HepG2 (cell line): ENCODE results near the gene NTMT1. TPM values are rescaled to one million over a fixed set of nuclear protein-coding genes. Genes with fewer than 3 reads are reported as not detected.

Experiments used
- ATAC-seq: fragments of 200-7000 bp; cut with Tn5 transposase; 3 replicates; pipeline ENCODE4 v1.9.1; 2020; ENCODE audit warnings: mild to moderate bottlenecking, moderate library complexity
- BruUV-seq: library from RNA; stranded (reverse); fragments of 400-500 nt; replicated peaks from 2 replicates; lab custom pipeline; 2021; lab: Mats Ljungman, UMichigan
- CTCF ChIA-PET: fragments of 300-600 bp; formaldehyde crosslinking; extraction: SDS; loops from one replicate; lab custom pipeline; 2021; ENCODE audit warnings: low total read pairs, inconsistent platforms, low intra/inter-chr PET ratio; lab: Yijun Ruan, JAX
- POLR2A ChIA-PET: fragments of 350-600 bp; sonication (Branson Sonifier 250); formaldehyde crosslinking; loops from one replicate; lab custom pipeline; 2020; ENCODE audit warnings: antibody characterized with exemption, inconsistent platforms; lab: Yijun Ruan, JAX
- DNase-seq: peaks from one replicate; pipeline ENCODE4 v3.0.0-alpha.2; 2015; ENCODE audit warnings: low spot score
- FAIRE-seq: peaks from 3 replicates; lab custom pipeline; 2011; peaks lifted over from hg19 to GRCh38; lab: Jason Lieb, UNC
- H2AFZ ChIP-seq: one replicate; pipeline ENCODE4 v1.6.1; 2011; ENCODE audit warnings: low read length, inconsistent platforms
- H3K27ac ChIP-seq: fragments of 300-600 bp; 3 replicates; pipeline ENCODE4 v1.8.0; 2011; ENCODE audit warnings: mixed run types, mild to moderate bottlenecking, mixed read lengths, low read length, inconsistent platforms; ENCODE audit not compliant: insufficient read depth; ENCODE audit errors: extremely low read length
- H3K27me3 ChIP-seq, 2 experiments: fragments of 200-600 bp in 1 of 2; 2 replicates in 1 of 2; 3 replicates in 1 of 2; pipeline versions ENCODE4 v1.6.0 to v1.8.0; 2011; ENCODE audit warnings: low read length in 2 of 2, mild to moderate bottlenecking in 2 of 2, moderate library complexity in 2 of 2, inconsistent platforms in 1 of 2; ENCODE audit not compliant: insufficient read depth in 2 of 2, control insufficient read depth in 1 of 2
- H3K36me3 ChIP-seq, 2 experiments: fragments of 200-600 bp in 1 of 2; replicated peaks in 1 of 2; 2 replicates in 1 of 2; 3 replicates in 1 of 2; pipeline versions ENCODE4 v1.5.1 to v1.8.0; 2011; ENCODE audit warnings: low read length in 2 of 2, inconsistent platforms in 1 of 2; ENCODE audit not compliant: insufficient read depth in 2 of 2, control insufficient read depth in 1 of 2
- H3K4me1 ChIP-seq: 2 replicates; pipeline ENCODE4 v1.5.1; 2012; ENCODE audit warnings: low read length, inconsistent platforms; ENCODE audit not compliant: insufficient read depth
- H3K4me2 ChIP-seq: 2 replicates; pipeline ENCODE4 v1.6.0; 2011; ENCODE audit warnings: low read depth, low read length, inconsistent platforms
- H3K4me3 ChIP-seq, 3 experiments: fragments of 200-600 bp in 1 of 3; sonication (generic), shearing (Covaris generic) in 1 of 3; replicated peaks in 1 of 3; 2 replicates each; pipeline ENCODE4 v1.5.1; 2011 to 2016; ENCODE audit warnings: low read length in 3 of 3, inconsistent platforms in 2 of 3, low read depth in 2 of 3, mild to moderate bottlenecking in 2 of 3, control low read depth in 1 of 3, mixed read lengths in 1 of 3; ENCODE audit not compliant: insufficient read depth in 1 of 3
- H3K79me2 ChIP-seq: one replicate; pipeline ENCODE4 v1.6.1; 2011; ENCODE audit warnings: low read length, inconsistent platforms; ENCODE audit not compliant: insufficient read depth
- H3K9ac ChIP-seq: 2 replicates; pipeline ENCODE4 v1.6.0; 2011; ENCODE audit warnings: mild to moderate bottlenecking, low read depth, low read length, inconsistent platforms; ENCODE audit not compliant: insufficient read depth
- H3K9me3 ChIP-seq: 2 replicates; pipeline ENCODE4 v1.5.1; 2012; ENCODE audit warnings: mild to moderate bottlenecking, low read length
- H4K20me1 ChIP-seq: 2 replicates; pipeline ENCODE4 v1.6.0; 2011; ENCODE audit warnings: inconsistent platforms, mild to moderate bottlenecking, low read length, moderate library complexity; ENCODE audit not compliant: insufficient read depth
- DZIP1 ChIP-seq: sonication (generic); formaldehyde crosslinking; IDR thresholded peaks from 2 replicates; pipeline ENCODE4 v1.5.0; 2020; ENCODE audit warnings: mild to moderate bottlenecking, missing genetic modification reagents
- ELF3 ChIP-seq: IDR thresholded peaks from 2 replicates; pipeline ENCODE4 v1.6.1; 2016; ENCODE audit warnings: missing genetic modification reagents, missing compliant biosample characterization
- HIC2 ChIP-seq: sonication (generic); formaldehyde crosslinking; IDR thresholded peaks from 2 replicates; pipeline ENCODE4 v1.9.0; 2022; ENCODE audit warnings: low read depth, missing genetic modification reagents
- HIVEP1 ChIP-seq: sonication (generic); formaldehyde crosslinking; IDR thresholded peaks from 2 replicates; pipeline ENCODE4 v1.4.0; 2020; ENCODE audit warnings: mild to moderate bottlenecking, missing genetic modification reagents
- KAT7 ChIP-seq: IDR thresholded peaks from 2 replicates; pipeline ENCODE4 v1.6.1; 2018; ENCODE audit warnings: borderline replicate concordance, missing compliant biosample characterization
- MAZ ChIP-seq, 2 experiments: sonication (generic) in 1 of 2; formaldehyde crosslinking in 1 of 2; IDR thresholded peaks; 2 replicates each; pipeline versions ENCODE4 v1.5.0 to v1.6.1; 2012 to 2020; ENCODE audit warnings: low read depth in 2 of 2, mild to moderate bottlenecking in 2 of 2, borderline replicate concordance in 1 of 2, improper control_type of control experiment in 1 of 2, low read length in 1 of 2, missing genetic modification reagents in 1 of 2, moderate library complexity in 1 of 2
- NR2C2 ChIP-seq: sonication (generic); formaldehyde crosslinking; IDR thresholded peaks from 2 replicates; pipeline ENCODE4 v1.4.0; 2020; ENCODE audit warnings: missing genetic modification reagents, mild to moderate bottlenecking, moderate library complexity, borderline replicate concordance
- POLR2G ChIP-seq: fragments of 200-400 bp; formaldehyde crosslinking; IDR thresholded peaks from 2 replicates; pipeline ENCODE4 v1.6.1; 2018; ENCODE audit warnings: mild to moderate bottlenecking, low read depth, low read length, moderate library complexity
- TBX3 ChIP-seq: fragments of 450-650 bp; IDR thresholded peaks from 2 replicates; pipeline ENCODE4 v1.6.1; 2017; ENCODE audit warnings: antibody characterized with exemption, mild to moderate bottlenecking, inconsistent platforms, borderline replicate concordance
- WIZ ChIP-seq: sonication (generic); formaldehyde crosslinking; IDR thresholded peaks from 2 replicates; pipeline ENCODE4 v1.5.1; 2020; ENCODE audit warnings: mild to moderate bottlenecking, missing genetic modification reagents
- ZBTB38 ChIP-seq: sonication (generic); formaldehyde crosslinking; IDR thresholded peaks from 2 replicates; pipeline ENCODE4 v1.5.1; 2020; ENCODE audit warnings: mild to moderate bottlenecking, missing genetic modification reagents
- ZBTB8A ChIP-seq: sonication (generic); formaldehyde crosslinking; IDR thresholded peaks from 2 replicates; pipeline ENCODE4 v1.4.0; 2020; ENCODE audit warnings: mild to moderate bottlenecking, low read depth, missing genetic modification reagents, borderline replicate concordance
- ZNF251 ChIP-seq: sonication (generic); formaldehyde crosslinking; IDR thresholded peaks from 2 replicates; pipeline ENCODE4 v1.9.0; 2021; ENCODE audit warnings: mild to moderate bottlenecking, missing genetic modification reagents
- ZNF30 ChIP-seq: sonication (generic); formaldehyde crosslinking; IDR thresholded peaks from 2 replicates; pipeline ENCODE4 v1.5.0; 2020; ENCODE audit warnings: mild to moderate bottlenecking, missing genetic modification reagents
- ZNF577 ChIP-seq: sonication (generic); formaldehyde crosslinking; IDR thresholded peaks from 2 replicates; pipeline ENCODE4 v1.4.0; 2020; ENCODE audit warnings: mild to moderate bottlenecking, low read depth, missing genetic modification reagents, borderline replicate concordance
- ZNF607 ChIP-seq: sonication (generic); formaldehyde crosslinking; IDR thresholded peaks from 2 replicates; pipeline ENCODE4 v1.5.1; 2020; ENCODE audit warnings: missing genetic modification reagents, mild to moderate bottlenecking, borderline replicate concordance
- WGBS: methylation state at CpG from one replicate; pipeline ENCODE4 v1.1.6; 2017; ENCODE audit warnings: low lambda C conversion rate; 5-methylcytosine and 5-hydroxymethylcytosine counted together
- in situ Hi-C: cut with HindIII; loops from 2 replicates; pipeline ENCODE4 v1.10.0; 2017; ENCODE audit warnings: low pct_unique_long_range_greater_than_20kb; ENCODE audit not compliant: extremely low pct_ligation_motif_present
- intact Hi-C: fragments of 100-400 bp; cut with micrococcal nuclease; formaldehyde crosslinking; loops from one replicate; pipeline ENCODE4 v1.10.0; 2022; ENCODE audit not compliant: unreplicated experiment
- polyA plus RNA-seq, 8 experiments: library from polyadenylated mRNA; depleted of rRNA in 3 of 8; stranded (reverse) in 7 of 8; unstranded in 1 of 8; fragments of >200 nt; fragmentation: Illumina TruSeq in 4 of 8; extraction: Trizol in 4 of 8; gene quantifications; 2 replicates each; pipeline versions ENCODE4 v1.2.1 to v1.2.3, GENCODE V29; 2011 to 2016; ENCODE audit warnings: low read depth in 4 of 8, missing spikeins in 1 of 8, mixed read lengths in 1 of 8; ENCODE audit not compliant: insufficient read depth in 1 of 8
- total RNA-seq, 5 experiments: library from RNA; depleted of rRNA; stranded (reverse); fragments of >200 nt; fragmentation: Illumina TruSeq; extraction: Trizol; gene quantifications; 2 replicates each; pipeline ENCODE4 v1.2.3, GENCODE V29; 2016; ENCODE audit warnings: low read depth in 1 of 5

Gene NTMT1
- total and polyA plus RNA-seq, 2 of the 13 experiments (the other 11 are each of a cell fraction or from before 2014, with no cell fraction given): 49.1 to 53.8 TPM

- TF ChIP-seq NR2C2 (CRISPR knock-in tag) (peak; percentile 5; the same call in 1 of the 2 replicates), MAZ (IDR thresholded peaks at IDR 0.05; ENCODE audit: borderline replicate concordance, low read depth, low read length) (peak; percentile 40; the same call in 1 of the 2 replicates), MAZ (CRISPR knock-in tag; IDR thresholded peaks at IDR 0.05; ENCODE audit: low read depth) (no peak), ZNF251 (CRISPR knock-in tag) (0 out of 2 replicates have a peak, but pooled peaks have one; percentile 25), KAT7 (CRISPR knock-in tag) (0 out of 2 replicates have a peak, but pooled peaks have one; percentile 5), ZBTB8A (CRISPR knock-in tag) (peak; percentile 82; the same call in 1 of the 2 replicates)
- TF ChIP-seq, all 625 proteins: peak for 19
Measured at GRCh38 chr9:129607027-129607387, 19.0 kb upstream of the NTMT1 start (continued).

- Histone ChIP-seq H3K79me2 (peaks cover 3% of the 10 kb centered on the region), H3K4me3 (peak overlapping the region in 2 of 3 experiments; percentile 27 to 78; a peak in 3 of 6 replicates), H3K9me3 (no peaks in the 10 kb centered on the region), H3K36me3 (no peaks in the 10 kb centered on the region; a peak in 1 of 5 replicates), H3K4me2 (peak overlapping the region; percentile 88), H4K20me1 (no peaks in the 10 kb centered on the region), H3K27ac (peak overlapping the region; percentile 30), H2AFZ (no peak overlapping the region), H3K27me3 (no peaks in the 10 kb centered on the region), H3K9ac (peak overlapping the region; percentile 37; the same call in 1 of the 2 replicates), H3K4me1 (peaks cover 80% of the 10 kb centered on the region)
- CTCF ChIA-PET: no interaction called here
- in situ Hi-C loops (no loop called here), intact Hi-C loops (loop anchor here (5.0 kb wide), 1 partner anchor 122 kb away; no protein-coding TSS in a partner anchor)
- no TSS peak for BruUV-seq
- no peak for ATAC-seq
- WGBS: 88% methylated on average over 17 of the region's 27 CpGs
- no peak for DNase-seq
- no peak for FAIRE-seq
- POLR2A ChIA-PET: interaction anchor here (0.6 to 5.1 kb wide), 16 partner anchors 12 to 469 kb away, joined by 3 to 72 read pairs (median 5); partner anchors contain the start of gene C9orf50
- no peak for TF ChIP-seq HIVEP1 (CRISPR knock-in tag)
- no peak for TF ChIP-seq MAZ (IDR thresholded peaks at IDR 0.05; ENCODE audit: borderline replicate concordance, low read depth, low read length)
- no peak for TF ChIP-seq MAZ (CRISPR knock-in tag; IDR thresholded peaks at IDR 0.05; ENCODE audit: low read depth)
- TF ChIP-seq ELF3 (CRISPR knock-in tag): 0 out of 2 replicates have a peak, but pooled peaks have one; percentile 15
- TF ChIP-seq HIC2 (CRISPR knock-in tag): peak; percentile 30
- TF ChIP-seq ZBTB38 (CRISPR knock-in tag): peak; percentile 96
- TF ChIP-seq DZIP1: no peak
- TF ChIP-seq POLR2G: peak; percentile 50
- TF ChIP-seq ZNF577: no peak
- TF ChIP-seq WIZ (CRISPR knock-in tag): no peak
- TF ChIP-seq TBX3: no peak
- no peak for TF ChIP-seq ZNF30
- TF ChIP-seq ZNF607 (CRISPR knock-in tag): no peak
Measured at GRCh38 chr9:129608561-129609481, 17.1 kb upstream of the NTMT1 start.
